GM10266 (cell line): ENCODE data around the gene EDAR.

Experiments
- DNase-seq: peaks from one replicate; pipeline ENCODE4 v3.0.0; 2012; ENCODE audit errors: extremely low spot score
- CTCF ChIP-seq: IDR thresholded peaks from 2 replicates; pipeline ENCODE4 v1.5.1; 2012; ENCODE audit warnings: mild to moderate bottlenecking, low read depth; ENCODE audit not compliant: control insufficient read depth, insufficient read depth; ENCODE audit errors: missing control alignments

EDAR gene

GRCh38 chr2:108968619-108969018, 20.4 kb downstream of the EDAR start:
- DNase-seq, result no peak
- TF ChIP-seq CTCF, result no peak

GRCh38 chr2:108967757-108968156, 21.3 kb downstream of the EDAR start:
- no peak for TF ChIP-seq CTCF
- DNase-seq, result no peak

GRCh38 chr2:108965540-108966289, 23.3 kb downstream of the EDAR start:
- DNase-seq, result no peak
- no peak for TF ChIP-seq CTCF

- TF ChIP-seq CTCF, result no peak
- DNase-seq, result no peak
Measured at GRCh38 chr2:108963057-108963456, 26.0 kb downstream of the EDAR start.

GRCh38 chr2:108961796-108962195, 27.2 kb downstream of the EDAR start:
- DNase-seq, result no peak
- no peak for TF ChIP-seq CTCF

- TF ChIP-seq CTCF, result no peak
- DNase-seq, result no peak
Measured at GRCh38 chr2:108960006-108960405, 29.0 kb downstream of the EDAR start.

- no peak for TF ChIP-seq CTCF
- DNase-seq, result no peak
Measured at GRCh38 chr2:108959401-108959800, 29.6 kb downstream of the EDAR start.
